ENCODE results near the gene ADAM23. TPM values are rescaled to one million over a fixed set of nuclear protein-coding genes. Genes with fewer than 3 reads are reported as not detected.

ADAM23 gene
- polyA plus RNA-seq, 4 donors = 4.8 to 6.6 (median 5.3) TPM

DNA sequence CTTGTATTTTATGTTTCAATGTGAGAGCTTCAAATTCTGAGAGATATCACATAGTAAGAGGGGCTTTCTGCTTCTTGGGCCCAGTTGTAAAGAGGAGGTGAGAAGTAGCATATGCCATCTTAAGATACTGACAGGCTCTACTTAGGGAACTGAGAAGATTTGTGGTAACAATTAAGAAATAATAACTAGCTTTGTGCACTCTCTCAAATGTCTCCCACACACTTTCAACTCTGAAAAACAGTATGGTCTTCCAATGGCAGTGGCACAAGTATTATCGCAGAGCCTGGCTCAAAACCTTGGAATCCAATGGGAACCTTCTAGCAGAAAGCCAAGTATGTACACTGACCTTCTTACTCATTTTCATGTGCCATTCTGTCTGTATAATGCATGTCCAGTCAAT, 118.6 kb downstream of the ADAM23 start:
- no peak for DNase-seq (ENCODE audit: low read depth in 4 of 4, low spot score in 3 of 4)

DNA sequence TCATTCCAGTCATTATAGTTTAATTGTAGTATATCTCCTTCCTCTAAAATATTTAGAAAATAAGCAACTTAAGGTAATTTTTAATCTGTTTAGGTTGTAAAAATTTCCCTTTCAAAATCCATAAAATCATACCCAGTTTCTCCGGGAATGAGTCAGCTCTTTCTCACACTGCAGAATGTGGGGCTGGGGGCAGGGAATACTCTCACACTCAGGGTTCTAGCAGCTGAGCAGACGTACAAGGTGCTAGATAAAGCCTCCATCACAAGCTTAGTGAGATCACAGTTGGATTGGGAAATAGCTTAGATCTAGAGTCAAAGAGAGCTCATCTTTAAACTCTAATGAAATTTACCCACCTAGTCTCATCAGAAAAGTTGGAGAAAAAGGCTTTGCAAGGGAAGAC, 119.0 kb downstream of the ADAM23 start:
- no peak for DNase-seq (ENCODE audit: low read depth in 4 of 4, low spot score in 3 of 4)

DNA sequence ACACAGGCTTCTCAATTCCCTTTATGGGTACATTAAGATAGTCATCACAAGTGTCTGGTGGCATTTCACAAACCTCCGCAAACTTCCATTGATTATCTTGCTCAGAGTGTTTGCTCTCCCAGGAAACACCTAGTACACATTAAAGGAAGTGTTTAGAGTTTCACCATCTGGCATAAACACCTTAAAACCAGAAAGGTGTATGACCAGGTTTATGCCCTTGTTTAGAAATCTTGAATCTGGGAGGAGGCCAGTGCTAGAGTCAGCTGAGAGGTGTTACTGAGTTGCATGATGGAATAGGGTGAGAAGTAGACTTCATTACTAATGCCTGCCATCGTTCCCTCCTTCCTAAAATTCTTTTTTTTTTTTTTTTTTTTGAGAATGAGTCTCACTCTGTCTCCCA, 120.0 kb downstream of the ADAM23 start:
- no peak for DNase-seq (ENCODE audit: low read depth in 4 of 4, low spot score in 3 of 4)

DNA sequence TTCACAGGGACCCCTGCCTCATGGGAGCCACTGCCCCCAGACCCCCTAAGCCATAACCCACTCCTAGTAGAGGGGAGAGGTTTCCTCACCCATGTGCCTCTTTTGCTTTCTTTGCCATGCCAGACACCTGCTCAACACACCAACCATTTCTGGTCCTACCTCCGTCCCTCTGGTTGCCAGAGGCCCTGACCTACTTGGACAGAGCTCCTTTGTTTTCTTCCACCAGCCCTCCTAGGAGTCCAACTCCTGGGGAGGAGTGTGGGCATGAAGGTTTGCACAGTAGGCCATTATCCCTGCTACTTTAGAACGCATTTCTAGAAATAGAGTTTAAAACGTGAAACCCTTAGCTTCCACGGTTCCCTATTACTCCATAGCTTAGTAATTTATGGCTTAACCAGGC, 122.3 kb downstream of the ADAM23 start:
- no peak for DNase-seq (ENCODE audit: low read depth in 4 of 4, low spot score in 3 of 4)

DNA sequence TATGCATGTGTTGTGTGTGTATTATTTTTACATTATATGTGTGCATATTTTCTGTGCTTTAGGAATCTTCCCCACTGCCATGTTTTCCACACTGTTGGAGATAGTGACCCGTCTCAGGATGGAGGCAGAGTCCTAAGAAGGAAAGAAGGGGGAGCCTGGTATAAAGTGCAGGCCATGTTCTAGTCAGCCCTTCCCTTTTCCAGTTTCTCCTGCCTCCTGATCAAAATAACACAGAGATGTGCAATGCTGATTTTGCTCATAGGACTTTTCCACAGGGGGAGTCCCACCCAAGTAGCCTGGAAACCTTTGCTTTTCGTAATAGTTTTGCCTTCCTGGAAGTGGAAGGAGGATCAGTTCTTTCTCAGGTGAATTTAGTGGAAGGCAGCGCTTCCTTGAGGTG, 126.1 kb downstream of the ADAM23 start:
- no peak for DNase-seq (ENCODE audit: low read depth in 4 of 4, low spot score in 3 of 4)

DNA sequence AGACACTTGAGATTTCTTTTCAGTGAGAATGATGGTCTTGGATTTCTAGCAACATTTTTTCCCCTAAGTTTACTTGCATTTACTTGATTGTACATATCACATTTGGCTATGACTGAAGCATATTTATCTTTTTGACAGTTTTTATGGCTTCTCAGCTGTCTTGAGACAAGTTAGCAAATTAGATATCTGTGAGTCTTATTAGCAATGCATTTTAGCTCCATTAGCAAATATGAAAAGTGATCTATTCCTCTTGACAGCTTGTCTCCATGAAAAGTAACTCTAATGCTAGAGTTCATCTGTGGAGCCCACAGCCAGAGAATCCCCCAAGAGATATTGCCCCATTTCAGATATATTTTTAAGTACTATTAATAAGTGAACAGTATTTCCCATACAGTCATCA, 126.9 kb downstream of the ADAM23 start:
- no peak for DNase-seq (ENCODE audit: low read depth in 4 of 4, low spot score in 3 of 4)

DNA sequence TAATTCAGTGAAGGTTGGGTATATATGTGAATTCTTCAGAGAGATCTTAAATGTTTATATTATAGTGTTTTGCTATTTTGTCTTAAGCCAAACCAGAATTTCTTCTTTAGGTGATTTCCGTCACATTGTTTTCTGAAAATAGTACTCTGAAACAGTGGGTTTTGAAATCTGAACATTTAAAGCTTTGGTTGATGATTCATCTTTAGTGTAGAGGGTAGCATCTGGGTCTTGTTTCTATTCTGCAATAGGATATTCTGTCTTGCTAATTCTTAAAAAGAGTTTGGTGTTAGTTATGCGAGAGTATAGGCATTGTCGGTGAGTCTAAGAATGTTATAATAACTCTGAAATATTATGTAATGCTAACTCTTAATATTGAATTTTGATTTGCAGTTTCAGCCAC, 129.4 kb downstream of the ADAM23 start:
- DNase-seq (ENCODE audit: low read depth in 4 of 4, low spot score in 3 of 4) = no peak

DNA sequence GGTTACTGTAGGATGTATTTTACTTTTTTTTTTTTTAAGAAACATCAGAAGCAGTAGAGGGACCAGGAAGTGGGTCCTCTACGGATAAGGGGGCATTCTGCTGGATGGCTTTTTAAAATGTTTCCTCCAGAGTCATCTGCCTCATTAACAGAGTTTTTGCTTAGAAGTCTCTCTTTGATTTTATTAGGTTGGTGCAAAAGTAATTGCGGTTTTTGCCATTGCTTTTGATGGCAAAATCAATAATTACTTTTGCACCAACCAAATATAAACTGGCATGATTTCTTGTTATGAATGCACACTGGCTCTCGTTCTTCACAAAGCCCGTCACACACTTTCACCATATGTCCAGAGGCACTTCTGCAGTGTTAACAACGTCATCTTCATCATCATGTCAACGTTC, 130.5 kb downstream of the ADAM23 start:
- no peak for DNase-seq (ENCODE audit: low read depth in 4 of 4, low spot score in 3 of 4)

DNA sequence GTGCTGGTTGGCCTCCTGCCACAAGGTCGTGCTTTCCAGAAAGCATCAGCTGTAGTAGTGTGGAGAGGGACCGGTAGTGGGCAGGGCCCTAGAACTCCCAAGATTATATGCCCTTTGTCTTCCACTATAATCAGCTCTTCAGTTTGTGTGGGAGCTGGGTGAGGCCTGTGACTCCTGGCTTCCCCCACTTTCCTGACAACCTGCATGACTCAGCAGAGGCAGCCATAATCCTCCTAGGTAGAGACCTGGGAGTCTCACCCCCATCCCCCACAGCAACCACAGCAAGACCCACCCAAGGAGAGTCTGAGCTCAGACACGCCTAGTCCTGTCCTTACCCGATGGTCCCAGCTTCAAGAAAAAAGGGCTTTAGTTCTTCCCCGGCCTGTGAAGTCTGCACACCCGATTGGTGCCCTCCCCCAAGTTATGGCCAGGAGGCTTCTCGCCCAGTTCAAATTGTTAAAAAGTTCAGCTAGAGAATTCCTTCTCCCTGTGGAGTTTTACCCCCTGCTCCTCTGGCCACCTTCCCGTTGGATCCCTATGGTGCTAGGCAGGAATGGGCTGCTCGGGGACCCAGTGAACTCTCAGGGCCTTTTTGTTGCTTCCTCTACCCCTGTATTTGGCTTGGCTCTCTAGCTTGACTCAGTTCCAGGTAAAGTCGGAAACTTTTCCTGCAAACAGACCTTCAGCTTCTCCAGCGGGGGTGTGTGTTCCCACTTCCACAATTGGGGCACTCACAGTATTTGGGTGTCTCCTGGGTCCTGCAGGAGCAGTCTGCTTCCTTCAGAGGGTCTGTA, 141.2 kb downstream of the ADAM23 start:
- no peak for DNase-seq (ENCODE audit: low read depth in 4 of 4, low spot score in 3 of 4)

DNA sequence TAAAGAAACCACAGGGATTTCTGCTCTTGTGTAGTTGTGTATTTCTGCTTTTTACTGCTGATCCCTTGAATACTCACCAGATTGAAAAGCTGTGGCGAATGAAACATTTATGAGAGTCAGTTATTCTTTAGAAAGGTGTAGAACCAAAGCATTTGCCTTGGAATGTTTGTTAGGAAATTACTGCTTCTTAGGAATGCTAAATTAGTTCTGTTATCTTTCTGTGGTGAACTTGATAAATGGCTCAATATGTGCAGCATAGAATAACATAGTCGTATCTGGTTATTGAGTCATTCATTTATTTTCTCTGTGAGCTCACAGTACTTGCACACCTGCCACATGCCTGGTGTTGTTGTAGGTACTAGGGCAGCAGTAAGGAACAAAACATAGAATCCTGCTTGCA, 142.0 kb downstream of the ADAM23 start:
- DNase-seq (ENCODE audit: low read depth in 4 of 4, low spot score in 3 of 4) = no peak

DNA sequence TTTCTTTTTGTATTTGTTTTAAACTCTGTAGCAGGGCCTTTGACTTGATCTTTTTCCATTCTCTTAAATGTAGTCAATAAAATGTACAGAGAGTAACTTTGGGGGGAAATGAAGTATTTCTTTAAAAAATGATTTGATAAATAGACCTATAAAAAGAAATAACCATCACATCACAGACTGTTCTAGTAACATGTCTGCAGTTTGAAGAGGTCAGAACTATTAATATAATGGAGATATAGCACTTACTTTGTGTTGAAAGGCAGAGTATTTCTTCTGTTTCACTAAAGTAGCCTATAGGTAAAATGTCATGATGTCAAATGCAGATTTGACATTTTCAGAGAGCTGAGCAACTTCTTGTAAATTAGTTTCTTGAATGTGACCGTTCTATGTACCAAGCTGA, 143.3 kb downstream of the ADAM23 start:
- no peak for DNase-seq (ENCODE audit: low read depth in 4 of 4, low spot score in 3 of 4)

DNA sequence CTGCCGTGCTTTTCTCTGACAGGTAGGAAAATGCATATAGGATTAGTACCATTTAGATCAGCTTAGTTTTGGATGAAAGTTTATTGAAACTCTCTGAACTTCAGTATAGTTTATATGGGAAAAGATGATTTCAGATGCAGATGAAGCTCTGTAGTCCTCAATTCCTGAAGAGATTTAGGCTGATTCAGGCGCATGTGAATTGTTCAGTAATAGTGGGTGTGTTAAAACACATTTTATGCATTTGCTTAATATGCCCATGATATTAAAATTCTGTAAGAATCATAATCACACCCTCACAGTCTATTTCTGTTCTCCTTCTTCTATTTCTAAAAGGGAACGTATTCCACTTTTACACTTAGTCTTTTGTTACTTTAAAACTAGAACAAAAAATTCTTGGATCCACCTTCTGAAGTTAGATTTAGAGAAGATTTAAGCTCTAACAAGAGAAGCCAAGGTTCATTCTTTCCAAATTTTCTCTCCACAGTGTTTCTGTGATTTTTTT, 154.4 kb downstream of the ADAM23 start:
- DNase-seq (ENCODE audit: low read depth in 4 of 4, low spot score in 3 of 4) = no peak

DNA sequence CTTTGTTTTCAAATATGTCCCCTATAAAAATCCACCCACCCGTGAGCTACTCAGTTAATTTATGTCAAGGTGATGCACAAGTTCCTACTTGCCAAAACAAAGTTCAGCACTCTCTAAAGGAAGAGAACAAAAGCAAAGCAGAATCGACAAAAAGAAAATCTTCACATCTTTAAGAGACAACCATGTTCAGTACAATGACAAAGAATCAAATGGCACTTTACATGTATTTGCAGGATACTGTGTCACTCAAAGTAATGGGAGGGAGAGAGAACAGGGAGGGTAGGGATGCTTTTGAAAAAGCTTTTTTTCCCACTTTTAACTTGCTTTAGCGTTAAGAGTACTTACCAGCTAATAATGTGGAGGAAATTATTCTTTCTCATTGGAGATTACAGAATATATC, 159.9 kb downstream of the ADAM23 start:
- no peak for DNase-seq (ENCODE audit: low read depth in 4 of 4, low spot score in 3 of 4)

DNA sequence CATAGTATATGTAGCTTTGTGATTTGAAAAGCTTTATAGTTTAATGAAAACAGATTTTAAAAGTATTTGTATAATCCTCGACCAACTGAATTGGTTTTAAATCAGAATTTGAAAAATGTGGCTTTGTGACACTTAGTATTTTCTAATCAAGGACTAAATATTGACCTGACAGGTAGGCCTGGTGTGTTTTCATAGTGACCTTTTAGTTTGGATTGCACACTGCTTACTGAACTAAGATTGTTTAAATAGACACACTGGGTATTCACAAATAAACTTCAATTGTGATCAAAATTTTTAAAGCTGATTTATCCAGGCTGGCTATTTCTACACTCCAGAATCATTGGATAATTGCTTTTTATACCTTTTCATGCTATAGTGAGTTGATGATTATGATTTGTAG, 167.1 kb downstream of the ADAM23 start:
- DNase-seq (ENCODE audit: low read depth in 4 of 4, low spot score in 3 of 4) = no peak

DNA sequence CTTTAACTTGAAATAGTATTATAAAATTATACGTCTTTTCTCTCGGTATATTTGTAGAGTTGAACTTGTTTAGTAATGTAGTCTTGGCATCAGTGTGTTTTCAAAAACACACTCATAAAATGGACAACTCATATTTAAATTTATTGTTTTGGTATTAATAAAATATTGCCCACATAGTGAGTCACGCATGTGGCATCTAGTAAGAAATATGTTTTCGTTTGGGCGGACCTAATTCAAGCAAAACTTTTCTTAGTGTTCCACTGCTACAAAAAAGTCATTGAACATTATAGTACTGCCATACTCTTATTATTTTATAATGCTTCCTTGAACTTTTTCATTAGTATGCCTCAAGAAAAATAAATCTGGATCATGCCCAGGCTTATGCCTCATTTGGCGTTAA, 167.9 kb downstream of the ADAM23 start:
- DNase-seq (ENCODE audit: low read depth in 4 of 4, low spot score in 3 of 4) = no peak

DNA sequence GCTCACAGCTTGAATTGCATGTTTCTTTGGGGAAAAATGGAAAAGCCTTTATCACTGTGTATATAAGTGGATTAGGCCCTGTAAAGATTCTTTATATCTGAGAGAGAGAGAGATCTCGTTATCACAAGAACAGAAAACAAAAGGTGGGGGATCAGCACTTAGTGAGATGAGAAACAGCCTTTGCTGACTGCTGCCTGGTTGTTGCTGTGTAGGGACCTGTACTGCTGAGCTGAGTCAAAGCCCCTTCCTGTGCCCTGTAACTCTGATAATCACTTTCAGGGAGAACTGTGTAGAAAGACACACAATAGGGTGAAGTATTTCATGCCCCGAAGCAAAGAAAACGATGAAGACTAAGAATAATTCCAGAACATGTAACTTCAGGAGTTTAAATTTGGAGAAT, 168.4 kb downstream of the ADAM23 start:
- no peak for DNase-seq (ENCODE audit: low read depth in 4 of 4, low spot score in 3 of 4)

DNA sequence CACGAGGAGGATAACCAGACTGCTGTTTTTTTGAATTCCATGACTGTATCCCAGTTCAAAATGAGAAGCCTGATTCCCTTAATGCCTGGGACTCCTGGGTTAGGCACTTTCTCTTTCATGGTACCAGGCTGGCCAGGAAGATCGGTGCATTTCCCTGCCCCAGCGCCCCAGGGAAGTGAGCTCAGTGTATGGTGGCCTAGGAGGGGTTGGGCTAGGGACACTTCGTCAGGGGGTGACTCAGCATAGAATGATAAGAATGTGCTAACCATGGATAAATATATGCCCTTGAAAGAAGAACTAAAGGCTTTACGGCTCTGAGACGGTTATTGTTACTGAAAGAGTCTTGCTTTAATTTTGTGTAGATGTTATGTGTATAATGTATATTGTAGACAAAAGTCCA, 171.5 kb downstream of the ADAM23 start:
- no peak for DNase-seq (ENCODE audit: low read depth in 4 of 4, low spot score in 3 of 4)

DNA sequence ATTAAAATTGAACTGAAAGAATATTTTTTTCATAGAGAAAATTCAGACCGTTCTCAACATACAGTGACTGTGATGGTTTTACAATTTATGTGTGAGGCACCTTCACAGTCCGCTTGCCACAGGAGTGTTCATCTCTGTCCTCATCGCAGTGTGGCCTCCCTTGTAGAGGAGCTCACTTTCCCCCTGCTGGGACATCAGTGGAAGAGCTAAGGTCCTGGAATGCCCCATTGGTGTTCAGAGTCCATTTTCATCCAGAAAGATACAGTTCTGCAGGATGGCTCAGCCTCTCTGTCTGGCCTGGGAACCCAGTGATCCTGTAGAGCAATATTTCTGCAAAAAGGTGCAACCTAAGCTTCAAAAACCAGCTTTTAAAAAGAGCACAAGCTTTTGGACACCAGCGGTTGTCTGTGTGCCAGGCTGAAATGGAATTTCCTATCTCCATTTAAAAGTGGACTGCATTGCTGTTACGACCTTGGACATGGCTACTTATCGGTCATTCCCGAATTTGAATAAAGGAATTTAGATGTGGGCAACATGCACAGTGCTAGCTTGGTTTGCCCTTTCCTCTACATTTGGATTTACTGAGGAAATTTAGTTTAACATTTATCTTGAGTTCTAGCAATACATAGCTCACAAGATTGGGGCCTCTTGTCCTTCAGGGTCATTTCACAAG, 172.2 kb downstream of the ADAM23 start:
- DNase-seq (ENCODE audit: low read depth in 4 of 4, low spot score in 3 of 4) = no peak

DNA sequence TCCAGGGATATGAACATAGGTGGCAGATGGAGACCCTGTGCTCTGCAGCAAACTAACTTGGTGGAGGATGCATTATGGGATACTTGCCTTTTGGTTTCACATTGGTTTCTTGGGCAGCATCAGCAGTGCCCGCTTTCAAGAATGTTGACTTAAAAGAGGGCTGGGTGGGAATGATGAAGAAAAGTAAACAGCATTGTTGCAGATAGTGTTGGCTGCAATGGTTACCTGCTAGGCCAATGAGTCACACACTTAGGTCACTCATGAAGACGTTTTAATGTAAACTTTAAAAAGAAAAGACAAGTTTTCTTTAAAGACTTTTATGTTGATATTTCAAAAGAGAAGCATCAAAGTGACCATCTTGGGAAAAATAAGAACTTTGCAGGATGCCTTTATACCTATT, 172.8 kb downstream of the ADAM23 start:
- no peak for DNase-seq (ENCODE audit: low read depth in 4 of 4, low spot score in 3 of 4)

DNA sequence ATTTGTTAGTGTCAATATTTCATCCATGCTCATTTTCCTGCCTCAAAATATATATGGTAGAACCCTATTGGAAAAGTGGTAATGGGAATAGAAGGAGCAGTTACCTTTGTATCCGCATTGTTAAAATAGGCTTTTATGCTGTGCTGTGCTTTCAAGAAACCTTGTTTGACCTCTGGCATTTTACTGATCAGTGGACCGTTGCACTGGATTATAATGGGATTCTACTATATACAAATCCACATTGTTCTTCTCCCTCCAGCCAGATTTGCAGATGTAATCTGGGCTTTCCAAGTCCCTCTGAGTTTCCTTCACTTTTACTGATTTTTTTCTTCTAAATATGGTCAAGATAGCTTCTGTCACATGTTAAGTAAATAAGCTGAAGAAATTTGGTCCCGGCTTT, 175.7 kb downstream of the ADAM23 start:
- no peak for DNase-seq (ENCODE audit: low read depth in 4 of 4, low spot score in 3 of 4)

DNA sequence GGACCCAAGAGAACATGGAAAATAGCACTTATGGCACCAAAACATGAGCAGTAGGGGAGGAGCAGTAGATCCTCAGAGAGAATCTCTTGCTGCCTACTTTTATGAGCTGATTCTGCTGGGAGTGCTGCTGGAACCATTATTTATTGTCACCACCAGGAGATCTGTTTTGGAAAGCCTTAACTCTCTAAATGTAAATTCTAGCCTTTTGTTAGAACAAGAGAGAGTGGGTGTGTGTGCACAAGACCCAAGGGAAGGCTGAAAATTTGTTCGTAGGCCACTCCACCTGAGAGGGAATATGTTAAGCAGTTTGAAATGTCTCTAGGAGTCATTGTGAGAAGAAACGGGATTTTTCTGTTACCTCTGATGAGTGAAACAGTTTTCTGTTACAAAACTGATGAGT, 182.8 kb downstream of the ADAM23 start:
- no peak for DNase-seq (ENCODE audit: low read depth in 4 of 4, low spot score in 3 of 4)

DNA sequence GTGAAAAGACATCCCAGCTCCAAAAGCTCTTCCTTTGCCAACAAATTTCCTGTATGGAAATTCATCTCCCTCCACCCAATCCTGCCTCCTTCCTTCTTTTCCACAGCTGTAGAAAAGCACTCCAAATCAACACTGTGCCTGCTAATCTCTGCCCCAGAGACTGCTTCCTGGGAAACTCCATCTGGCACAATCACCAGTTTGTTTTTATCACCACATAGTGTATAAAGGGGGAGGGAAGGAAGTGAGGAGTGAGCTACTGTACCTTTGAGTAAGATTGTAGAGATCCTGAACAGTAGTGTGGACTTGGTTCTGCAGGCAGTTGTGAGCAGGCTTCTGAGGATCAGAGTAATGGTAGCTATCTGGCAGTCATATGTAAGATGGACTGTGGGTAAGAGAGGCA, 184.3 kb downstream of the ADAM23 start:
- no peak for DNase-seq (ENCODE audit: low read depth in 4 of 4, low spot score in 3 of 4)

All from right renal pelvis (tissue), 4 donors.